IMR-90 (cell line): Measurements from ENCODE around the gene UGGT1. TPM values are rescaled to one million over a fixed set of nuclear protein-coding genes. Genes with fewer than 3 reads are reported as not detected.

ENCODE experiments used
- ATAC-seq: fragments of 200-7000 bp; cut with Tn5 transposase; 2 replicates; pipeline ENCODE4 v1.9.1; 2020; ENCODE audit warnings: low read depth, mild to moderate bottlenecking, moderate library complexity
- BruUV-seq: library from RNA; stranded (reverse); fragments of 400-500 nt; replicated peaks from 2 replicates; lab custom pipeline; 2021; lab: Mats Ljungman, UMichigan
- CTCF ChIA-PET: fragments of 300-600 bp; formaldehyde crosslinking; extraction: SDS; loops from one replicate; lab custom pipeline; 2021; ENCODE audit warnings: antibody characterized with exemption; lab: Yijun Ruan, JAX
- POLR2A ChIA-PET: fragments of 300-600 bp; sonication (Branson Sonifier 250); formaldehyde crosslinking; loops from one replicate; lab custom pipeline; 2022; ENCODE audit warnings: antibody characterized with exemption; ENCODE audit not compliant: unreplicated experiment; lab: Charles Lee
- DNase-seq: peaks from one replicate; pipeline ENCODE4 v3.0.0; 2013
- H2AFZ ChIP-seq: replicated peaks from 2 replicates; pipeline ENCODE3; 2013; ENCODE audit warnings: low read length, mild to moderate bottlenecking; ENCODE audit not compliant: poor library complexity
- H2AK5ac ChIP-seq: 2 replicates; pipeline ENCODE4 v1.6.1; 2013; ENCODE audit warnings: low read depth, low read length, inconsistent platforms
- H2AK9ac ChIP-seq: replicated peaks from 2 replicates; pipeline ENCODE3; 2013; ENCODE audit warnings: mild to moderate bottlenecking, low read depth, low read length, moderate library complexity; ENCODE audit not compliant: poor library complexity
- H2BK120ac ChIP-seq: 2 replicates; pipeline ENCODE4 v1.6.1; 2013; ENCODE audit warnings: low read depth, low read length, inconsistent platforms
- H2BK15ac ChIP-seq: 3 replicates; pipeline ENCODE4 v1.6.1; 2013; ENCODE audit warnings: low read depth, low read length, inconsistent platforms
- H2BK20ac ChIP-seq: 2 replicates; pipeline ENCODE4 v1.6.1; 2013; ENCODE audit warnings: low read depth, mild to moderate bottlenecking, inconsistent platforms, low read length, moderate library complexity
- H2BK5ac ChIP-seq: 2 replicates; pipeline ENCODE4 v1.6.1; 2013; ENCODE audit warnings: mild to moderate bottlenecking, low read depth, low read length, inconsistent platforms; ENCODE audit not compliant: poor library complexity, severe bottlenecking
- H3K14ac ChIP-seq: replicated peaks from 2 replicates; pipeline ENCODE4 v1.6.1; 2013; ENCODE audit warnings: low read depth, low read length, inconsistent platforms
- H3K18ac ChIP-seq: 2 replicates; pipeline ENCODE4 v1.6.1; 2013; ENCODE audit warnings: low read depth, low read length, control low read depth
- H3K23ac ChIP-seq: 2 replicates; pipeline ENCODE4 v1.6.1; 2013; ENCODE audit warnings: low read depth, low read length, inconsistent platforms
- H3K27ac ChIP-seq: 2 replicates; pipeline ENCODE4 v1.5.1; 2013; ENCODE audit warnings: mild to moderate bottlenecking, control low read depth, low read length; ENCODE audit not compliant: insufficient read depth
- H3K27me3 ChIP-seq: 2 replicates; pipeline ENCODE4 v1.6.1; 2013; ENCODE audit warnings: low read length; ENCODE audit not compliant: control insufficient read depth, insufficient read depth
- H3K36me3 ChIP-seq: 2 replicates; pipeline ENCODE4 v1.6.1; 2013; ENCODE audit warnings: low read length, mixed read lengths; ENCODE audit not compliant: control insufficient read depth, insufficient read depth
- H3K4ac ChIP-seq: 2 replicates; pipeline ENCODE4 v1.6.1; 2013; ENCODE audit warnings: low read depth, low read length, inconsistent platforms
- H3K4me1 ChIP-seq: 2 replicates; pipeline ENCODE4 v1.6.1; 2013; ENCODE audit warnings: low read length, mixed read lengths; ENCODE audit not compliant: control insufficient read depth, insufficient read depth
- H3K4me2 ChIP-seq: 2 replicates; pipeline ENCODE4 v1.6.1; 2013; ENCODE audit warnings: low read depth, mild to moderate bottlenecking, control low read depth, low read length, moderate library complexity
- H3K4me3 ChIP-seq: 2 replicates; pipeline ENCODE4 v1.5.1; 2013; ENCODE audit warnings: low read depth, mild to moderate bottlenecking, control low read depth, low read length, moderate library complexity; ENCODE audit not compliant: insufficient read depth
- H3K56ac ChIP-seq: 2 replicates; pipeline ENCODE4 v1.6.1; 2013; ENCODE audit warnings: low read length, inconsistent platforms; ENCODE audit not compliant: insufficient read depth; ENCODE audit errors: extremely low read depth
- H3K79me1 ChIP-seq, 2 experiments: 2 replicates each; pipeline ENCODE4 v1.6.1; 2013; ENCODE audit warnings: low read length in 2 of 2, inconsistent platforms in 1 of 2, low read depth in 1 of 2
- H3K9ac ChIP-seq: 2 replicates; pipeline ENCODE4 v1.6.1; 2013; ENCODE audit warnings: low read depth, low read length, control low read depth
- H3K9me1 ChIP-seq: 2 replicates; pipeline ENCODE4 v1.6.1; 2013; ENCODE audit warnings: low read length, inconsistent platforms; ENCODE audit not compliant: insufficient read depth
- H3K9me3 ChIP-seq: 2 replicates; pipeline ENCODE4 v1.6.1; 2013; ENCODE audit warnings: low read length; ENCODE audit not compliant: control insufficient read depth, insufficient read depth
- H4K20me1 ChIP-seq: 2 replicates; pipeline ENCODE4 v1.6.1; 2013; ENCODE audit warnings: low read length, inconsistent platforms; ENCODE audit not compliant: insufficient read depth
- H4K5ac ChIP-seq: 2 replicates; pipeline ENCODE4 v1.6.1; 2013; ENCODE audit warnings: mild to moderate bottlenecking, low read depth, low read length, control low read depth
- H4K8ac ChIP-seq, 2 experiments: 2 replicates each; pipeline ENCODE4 v1.6.1; 2013; ENCODE audit warnings: low read depth in 2 of 2, low read length in 2 of 2, control low read depth in 1 of 2, inconsistent platforms in 1 of 2
- H4K91ac ChIP-seq: 2 replicates; pipeline ENCODE4 v1.6.1; 2013; ENCODE audit warnings: low read depth, low read length, inconsistent platforms; ENCODE audit not compliant: insufficient read depth
- BHLHE40 ChIP-seq: fragments of 150-350 bp; IDR thresholded peaks from 2 replicates; pipeline ENCODE4 v1.6.1; 2016; ENCODE audit warnings: mild to moderate bottlenecking, low read depth, low read length
- RAD21 ChIP-seq: IDR thresholded peaks from 2 replicates; pipeline ENCODE4 v1.6.1; 2012; ENCODE audit warnings: low read length, improper control_type of control experiment
- RFX5 ChIP-seq: IDR thresholded peaks from 2 replicates; pipeline ENCODE4 v1.8.0; 2012; ENCODE audit warnings: low read depth, mild to moderate bottlenecking, low read length, moderate library complexity
- USF2 ChIP-seq: fragments of 150-350 bp; IDR thresholded peaks from 2 replicates; pipeline ENCODE4 v1.6.1; 2017; ENCODE audit warnings: mild to moderate bottlenecking, antibody characterized with exemption, low read length, low read depth
- WGBS, 2 experiments: methylation state at CpG; one replicate each; pipeline versions ENCODE4 v1.1.5 to v1.1.7; 2013; ENCODE audit warnings: missing lambda C conversion rate in 2 of 2; ENCODE audit not compliant: insufficient read length in 1 of 2; ENCODE audit errors: extremely low coverage in 2 of 2; 5-methylcytosine and 5-hydroxymethylcytosine counted together
- dilution Hi-C: fragments of 300-500 bp; cut with HindIII; formaldehyde crosslinking; loops from one replicate; pipeline ENCODE4 v1.14.3; 2018; ENCODE audit warnings: low sequenced_read_pairs; ENCODE audit not compliant: unreplicated experiment
- in situ Hi-C: fragments of 300-500 bp; cut with MboI; formaldehyde crosslinking; loops from 3 replicates; pipeline ENCODE4 v1.14.3; 2019; ENCODE audit warnings: low sequenced_read_pairs, inconsistent platforms, mixed read lengths
- intact Hi-C: fragments of 100-400 bp; cut with micrococcal nuclease; formaldehyde crosslinking; loops from 2 replicates; pipeline ENCODE4 v1.10.0; 2022
- polyA plus RNA-seq, 3 experiments: library from polyadenylated mRNA; depleted of rRNA; stranded (reverse); fragments of >200 nt; gene quantifications; 2 replicates each; pipeline ENCODE4 v1.2.3, GENCODE V29; 2012; ENCODE audit warnings: low replicate concordance in 1 of 3
- total RNA-seq: library from RNA; depleted of rRNA; stranded (reverse); fragments of >200 nt; gene quantifications from 2 replicates; pipeline ENCODE4 v1.2.3, GENCODE V29; 2012

UGGT1 gene
- total and polyA plus RNA-seq, 2 of the 4 experiments (the other 2 are of a cell fraction) = 26.1 to 71.3 TPM

- Histone ChIP-seq H2BK15ac (no peak overlapping the region), H3K14ac (no peak overlapping the region), H3K79me1 (peaks cover 6 to 8% of the 10 kb centered on the region in 2 experiments; a peak in 1 of 4 replicates), H4K8ac (no peak overlapping the region), H3K4me3 (no peak overlapping the region), H2BK120ac (no peak overlapping the region), H3K56ac (no peak overlapping the region), H4K91ac (no peak overlapping the region), H3K4ac (no peak overlapping the region), H4K5ac (no peak overlapping the region), H2AK5ac (no peak overlapping the region), H2BK5ac (no peak overlapping the region), H3K36me3 (peaks cover 16% of the 10 kb centered on the region), H3K9me1 (peaks cover 8% of the 10 kb centered on the region; the same call in 1 of the 2 replicates), H3K27ac (no peak overlapping the region), H4K20me1 (no peaks in the 10 kb centered on the region), H3K4me1 (peaks cover 3% of the 10 kb centered on the region; the same call in 1 of the 2 replicates), H2BK20ac (no peak overlapping the region), H3K27me3 (no peaks in the 10 kb centered on the region), H3K9me3 (no peaks in the 10 kb centered on the region), H2AFZ (no peak overlapping the region), H2AK9ac (no peak overlapping the region), H3K23ac (no peak overlapping the region), H3K9ac (no peak overlapping the region), H3K4me2 (no peak overlapping the region), H3K18ac (no peak overlapping the region)
- intact Hi-C loops = no loop called here
- ATAC-seq (no peak), DNase-seq (no peak)
- ChIA-PET POLR2A (no interaction called here), CTCF (no interaction called here)
- no TSS peak for BruUV-seq
- WGBS, 2 experiments = 100% methylated on average over 1 of the region's 3 CpGs; no CpG with 5 or more reads in 1 of the 2 experiments
- in situ Hi-C loops = loop anchor here (25.0 kb wide), 1 partner anchor 1705 kb away; no protein-coding TSS in a partner anchor
- TF ChIP-seq RFX5 (no peak), RAD21 (no peak), USF2 (no peak), BHLHE40 (no peak)
- dilution Hi-C loops = no loop called here
Observed at GRCh38 chr2:128157644-128158043, 66.6 kb downstream of the UGGT1 start.
